NCI-H524 treated with DMSO at 0.1 percent for 48 hours (cell line): ENCODE results near the gene PDE4D.
"Not testable (repeated sequence)": the region's sequence is repeated elsewhere in the genome, so short reads cannot be mapped to it uniquely, and the experiment has no call there.

Source experiments
- DNase-seq: peaks from one replicate; lab custom pipeline; 2025; lab: John Stamatoyannopoulos, UW

The PDE4D gene

DNA sequence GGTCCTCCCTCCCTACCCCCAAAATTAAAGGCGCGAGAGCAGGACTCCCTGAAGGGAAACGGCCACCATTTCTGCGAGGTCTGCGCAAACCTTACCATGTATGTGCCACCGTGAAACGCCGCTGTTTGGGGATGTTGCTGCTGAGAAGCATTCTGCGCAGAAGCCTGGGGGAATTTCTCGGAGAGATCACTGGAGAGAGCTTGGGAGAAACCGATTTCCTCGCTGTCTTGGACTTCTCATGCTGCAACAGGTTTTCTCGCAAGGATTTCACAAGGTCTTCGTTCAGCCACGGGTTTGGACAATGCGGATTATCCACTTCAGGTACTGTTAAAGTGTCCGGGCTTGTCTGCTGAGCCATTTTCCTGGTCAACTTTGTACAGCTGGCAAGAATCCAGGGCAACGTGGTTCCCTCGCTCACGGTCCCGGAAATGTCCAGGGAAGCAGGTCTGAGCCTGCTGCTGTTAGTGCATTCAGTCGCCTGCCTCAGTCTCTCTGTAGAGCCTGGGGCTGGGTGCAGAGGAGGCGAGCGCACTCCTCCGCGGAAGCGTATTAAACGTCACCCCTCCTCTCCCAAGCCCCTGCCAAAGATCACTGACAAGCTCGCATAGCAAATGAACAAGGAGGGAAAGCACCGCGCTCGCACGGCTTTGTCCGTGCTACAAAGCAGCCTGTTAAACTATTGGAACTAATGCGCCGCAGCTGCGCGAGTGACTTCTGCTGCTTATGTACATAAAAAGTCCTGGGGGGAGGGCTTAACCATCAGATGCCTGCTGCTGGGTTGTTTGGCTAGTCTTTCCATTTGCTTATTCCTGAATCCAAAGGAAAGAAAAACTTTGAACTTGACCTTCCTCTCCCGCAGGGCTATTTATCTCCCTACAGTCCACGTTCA lies 125.1 kb downstream of the PDE4D start:
- DNase-seq: peak; percentile 44

DNA sequence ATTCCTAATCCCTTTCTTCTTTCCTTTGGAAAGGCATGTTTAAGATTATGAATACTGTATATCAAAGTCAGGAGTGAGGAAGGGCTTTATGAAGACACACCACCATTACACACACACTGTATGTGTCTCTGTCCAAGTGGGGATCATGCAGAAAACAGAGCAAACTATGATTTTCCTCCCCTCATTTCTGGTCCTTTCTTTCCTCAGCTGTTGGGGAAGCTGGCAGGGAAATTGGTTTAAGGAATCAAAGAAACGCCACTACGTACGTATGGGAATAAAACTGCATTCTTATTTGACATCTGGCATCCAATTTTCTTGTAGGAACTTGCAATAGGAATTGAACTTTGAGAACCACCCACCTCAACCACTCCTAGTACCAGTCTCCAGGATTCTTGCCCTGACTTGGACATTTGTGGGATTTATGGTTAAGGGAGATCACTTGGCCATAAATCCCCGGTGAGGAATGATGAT lies 125.8 kb downstream of the PDE4D start:
- DNase-seq: no peak

DNA sequence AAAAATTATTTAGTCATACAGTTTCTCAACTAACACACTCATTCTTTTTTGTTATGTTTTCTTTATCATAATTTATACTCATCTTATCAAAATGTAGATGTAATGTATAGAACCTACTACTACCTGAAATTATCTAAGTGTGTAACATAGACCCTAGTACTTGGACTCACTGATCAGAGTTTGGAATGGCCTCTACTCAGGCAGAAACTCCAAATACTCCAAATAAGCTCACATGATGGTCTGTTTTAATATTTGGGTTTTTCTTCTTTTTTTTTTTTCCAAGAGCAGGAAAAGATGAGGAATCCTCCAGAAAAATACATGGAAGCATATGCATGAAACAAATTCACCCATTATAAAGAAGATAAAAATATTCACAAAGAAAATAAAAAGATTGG lies 126.3 kb downstream of the PDE4D start:
- no peak for DNase-seq

- DNase-seq: no peak
Measured at GRCh38 chr5:59766427-59767210, 126.9 kb downstream of the PDE4D start.

- DNase-seq: no peak
Measured at GRCh38 chr5:59765446-59765845, 128.1 kb downstream of the PDE4D start.

DNA sequence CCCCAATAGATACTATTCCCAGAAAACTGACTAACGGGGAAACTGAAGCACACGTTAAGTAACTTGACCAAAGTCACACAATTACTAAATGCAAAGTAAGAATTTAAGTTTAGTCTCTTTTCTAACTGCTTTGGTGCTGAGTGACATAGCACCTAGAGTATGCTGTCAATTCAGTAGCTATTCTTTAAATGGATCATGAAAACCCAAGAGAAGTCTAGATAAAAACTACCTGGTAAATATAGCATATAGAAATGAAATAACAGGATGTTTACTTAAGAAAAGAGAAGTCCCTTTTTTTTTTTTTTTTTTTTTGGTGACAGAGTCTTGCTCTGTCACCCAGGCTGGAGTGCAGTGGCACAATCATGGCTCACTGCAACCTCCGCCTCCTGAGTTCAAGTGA lies 129.2 kb downstream of the PDE4D start:
- no peak for DNase-seq

- peak; percentile 78 for DNase-seq
Measured at GRCh38 chr5:59763541-59763940, 130.0 kb downstream of the PDE4D start.

DNA sequence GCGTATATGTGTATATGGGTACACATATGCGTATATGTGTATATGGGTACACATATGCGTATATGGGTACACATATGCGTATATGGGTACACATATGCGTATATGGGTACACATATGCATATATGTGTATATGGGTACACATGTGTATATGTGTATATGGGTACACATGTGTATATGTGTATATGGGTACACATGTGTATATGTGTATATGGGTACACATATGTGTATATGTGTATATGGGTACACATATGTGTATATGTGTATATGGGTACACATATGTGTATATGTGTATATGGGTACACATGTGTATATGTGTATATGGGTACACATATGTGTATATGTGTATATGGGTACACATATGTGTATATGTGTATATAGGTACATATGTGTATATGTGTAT lies 131.3 kb downstream of the PDE4D start:
- not testable (repeated sequence) for DNase-seq

- DNase-seq: no peak
Measured at GRCh38 chr5:59760785-59761348, 132.7 kb downstream of the PDE4D start.

DNA sequence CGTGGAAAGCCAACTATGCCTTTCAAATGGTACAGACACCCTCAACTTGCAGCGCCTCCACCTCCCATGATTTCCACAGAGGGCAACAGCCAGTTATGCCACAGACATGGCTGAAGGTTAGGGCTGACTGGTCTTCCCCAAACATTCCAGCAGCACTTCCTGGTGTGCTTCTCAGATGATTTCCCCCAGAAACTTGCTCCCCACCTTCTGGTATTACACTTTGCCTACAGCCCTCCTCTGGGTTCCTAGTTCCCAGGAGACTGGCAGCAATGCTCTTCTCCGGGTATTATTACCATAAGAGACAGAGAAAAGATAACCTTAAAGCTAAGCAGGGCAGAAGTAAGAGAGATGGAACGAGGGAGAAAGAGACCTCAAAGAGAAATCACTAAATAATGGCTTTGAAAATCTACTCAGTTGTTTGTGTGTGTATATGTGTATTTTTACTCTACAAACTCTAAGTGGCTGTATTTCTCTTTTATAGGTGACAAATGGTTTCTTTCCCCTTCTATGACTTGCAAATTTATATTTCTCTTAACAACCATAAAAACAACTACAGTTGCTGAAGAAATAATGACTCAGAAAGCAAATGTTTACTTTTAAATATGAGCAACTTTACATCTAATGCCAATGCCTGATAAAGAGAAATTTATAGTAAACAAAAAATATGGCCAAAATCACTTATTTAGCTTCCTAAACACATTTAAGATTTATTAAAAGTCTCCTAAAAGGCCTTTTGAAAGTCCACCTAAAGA lies 133.8 kb downstream of the PDE4D start:
- no peak for DNase-seq

GRCh38 chr5:59758566-59758965 lies 135.0 kb downstream of the PDE4D start:
- no peak for DNase-seq

- no peak for DNase-seq
Measured at GRCh38 chr5:59757442-59757841, 136.1 kb downstream of the PDE4D start.

DNA sequence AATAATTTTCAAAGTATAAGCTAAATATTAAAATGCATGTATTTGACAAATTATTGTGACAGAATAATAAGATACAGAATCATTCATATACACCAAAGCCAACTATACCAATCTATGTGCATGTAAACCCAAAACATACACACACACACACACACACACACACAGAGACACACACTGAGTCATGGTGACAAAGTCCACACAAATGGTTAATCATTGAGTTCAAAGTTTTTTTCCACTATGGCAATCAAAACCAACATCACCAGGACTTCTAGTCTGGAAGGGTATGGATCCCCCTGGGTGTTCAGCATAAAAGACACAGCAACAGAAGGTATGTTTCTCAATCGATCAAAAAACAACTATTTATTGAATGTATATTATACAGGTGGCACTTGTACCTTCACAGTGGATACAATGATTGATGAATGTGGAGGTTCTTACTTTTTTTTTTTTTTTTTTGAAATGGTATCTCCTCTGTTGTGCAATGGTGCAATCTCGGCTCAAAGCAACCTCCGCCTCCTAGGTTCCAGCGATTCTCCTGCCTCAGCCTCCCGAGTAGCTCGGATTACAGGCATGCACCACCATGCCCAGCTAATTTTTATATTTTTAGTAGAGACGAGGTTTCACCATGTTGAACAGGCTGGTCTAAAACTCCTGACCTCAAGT lies 137.0 kb downstream of the PDE4D start:
- DNase-seq: no peak

DNA sequence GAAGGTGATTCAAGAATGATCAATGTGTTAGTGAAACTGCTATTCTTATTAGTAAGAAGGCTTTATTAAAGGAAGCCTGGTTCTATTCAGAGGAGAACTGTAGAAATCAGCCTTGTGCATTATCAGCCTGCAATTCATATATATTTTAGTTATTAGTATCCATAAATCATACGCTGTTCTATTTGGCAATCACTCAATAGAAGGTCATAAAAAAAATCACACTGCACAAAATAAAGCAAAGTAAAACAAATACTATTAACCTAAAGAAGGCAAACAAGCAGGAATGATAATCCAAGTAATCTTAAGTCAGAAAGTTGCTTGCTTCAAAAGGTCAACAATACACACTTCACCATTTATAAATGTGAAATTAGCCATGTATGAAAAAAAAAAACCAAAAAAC lies 138.1 kb downstream of the PDE4D start:
- DNase-seq: no peak

DNA sequence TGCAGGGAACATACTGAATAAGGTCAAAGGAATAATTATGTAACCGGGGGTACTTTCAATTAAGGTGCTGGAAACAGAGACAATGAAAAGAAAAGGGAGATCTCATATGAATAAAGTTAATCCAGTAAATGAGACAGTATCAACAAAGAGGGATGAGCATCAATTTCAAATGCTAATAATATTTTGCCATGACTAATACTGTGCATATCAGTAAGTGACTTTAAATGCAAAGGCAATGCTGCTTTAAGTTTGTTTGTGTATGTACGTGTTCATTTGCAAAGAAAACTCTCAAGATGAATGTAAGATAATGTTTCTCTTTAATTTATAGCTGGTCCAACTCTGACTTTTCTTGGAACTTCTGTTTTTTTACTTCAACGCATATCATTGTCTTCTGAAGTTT lies 139.9 kb downstream of the PDE4D start:
- DNase-seq: no peak

- no peak for DNase-seq
Measured at GRCh38 chr5:59749782-59750520, 143.6 kb downstream of the PDE4D start.

- DNase-seq: not testable (repeated sequence)
Measured at GRCh38 chr5:59748036-59748663, 145.4 kb downstream of the PDE4D start.

- peak; percentile 32 for DNase-seq
Measured at GRCh38 chr5:59746241-59746765, 147.2 kb downstream of the PDE4D start.

DNA sequence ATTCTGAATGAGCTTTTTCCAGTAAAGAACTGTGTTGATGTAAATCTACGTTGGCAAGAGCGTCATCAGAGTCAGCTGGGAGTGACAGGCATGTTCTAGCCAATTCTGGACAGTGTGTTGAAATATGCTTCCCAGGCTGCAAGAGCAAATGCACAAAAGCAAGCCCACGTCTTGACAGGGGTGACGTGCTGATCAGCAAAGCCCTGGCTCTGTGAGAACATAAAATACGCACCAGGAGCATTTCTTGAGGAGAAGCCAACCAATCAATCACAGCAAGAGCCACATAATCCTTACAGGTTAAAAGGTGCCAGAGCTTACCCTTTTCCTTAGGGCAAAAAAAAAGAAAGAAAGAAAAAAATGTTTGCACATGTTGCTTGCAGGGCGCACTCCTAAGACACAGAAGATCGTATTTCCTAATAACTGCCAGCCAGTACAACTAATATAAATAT lies 148.1 kb downstream of the PDE4D start:
- DNase-seq: no peak

DNA sequence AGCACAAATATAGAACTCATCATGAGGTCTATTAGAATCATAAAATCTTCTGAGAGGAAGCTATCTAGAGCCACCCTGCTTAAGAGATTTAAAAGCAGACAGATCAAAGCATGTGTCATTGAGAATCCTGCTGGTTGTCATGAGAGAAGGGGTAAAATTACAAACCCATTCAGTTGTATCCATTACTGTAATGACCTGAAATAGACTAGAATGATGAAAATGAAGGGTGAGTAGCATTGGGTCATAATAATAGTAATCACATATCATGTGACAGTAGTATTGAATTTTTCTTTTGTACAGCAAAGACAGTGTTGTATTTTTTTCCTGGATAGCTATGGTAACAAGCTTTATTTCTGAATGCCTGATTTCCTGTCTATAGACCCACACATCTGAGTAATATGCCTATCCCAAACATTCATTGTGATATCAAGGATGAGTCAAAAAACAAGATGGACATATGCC lies 149.0 kb downstream of the PDE4D start:
- DNase-seq: no peak
